Transverse colon (tissue), 4 donors: ENCODE results near the gene CERT1. TPM values are rescaled to one million over a fixed set of nuclear protein-coding genes. Genes with fewer than 3 reads are reported as not detected.

Experiments used
- DNase-seq: peaks from one replicate; pipeline ENCODE4 v3.0.0-alpha.2; 2019
- H3K27ac ChIP-seq, 4 donors: fragments of 200-600 bp; sonication (generic); 2 replicates each; pipeline ENCODE4 v1.5.1; 2016 to 2018; ENCODE audit warnings: inconsistent platforms in 4 of 4
- H3K27me3 ChIP-seq: fragments of 200-600 bp; sonication (generic); 2 replicates; pipeline ENCODE4 v1.5.1; 2017; ENCODE audit warnings: inconsistent platforms
- H3K36me3 ChIP-seq, 4 donors: fragments of 200-600 bp; sonication (generic); 2 replicates each; pipeline ENCODE4 v1.5.1; 2017 to 2019; ENCODE audit warnings: inconsistent platforms in 4 of 4
- H3K4me1 ChIP-seq, 4 donors: fragments of 200-600 bp; sonication (generic); 2 replicates each; pipeline ENCODE4 v1.5.1; 2017 to 2020; ENCODE audit warnings: inconsistent platforms in 4 of 4
- H3K4me3 ChIP-seq, 4 donors: fragments of 200-600 bp; sonication (generic); 1 replicate in 1 of 4; 2 replicates in 3 of 4; pipeline versions ENCODE4 v1.5.1 to v1.6.1; 2017 to 2019; ENCODE audit warnings: inconsistent platforms in 4 of 4
- H3K9me3 ChIP-seq, 2 donors: fragments of 200-600 bp; sonication (generic); 2 replicates each; pipeline ENCODE4 v1.5.1; 2017 to 2019; ENCODE audit warnings: inconsistent platforms in 2 of 2
- CTCF ChIP-seq, 5 experiments: fragments of 200-600 bp in 3 of 5; fragments of 450-650 bp in 2 of 5; sonication (generic) in 3 of 5; IDR thresholded peaks; 1 replicate in 2 of 5; 2 replicates in 3 of 5; pipeline ENCODE4 v1.5.1; 2016 to 2017; ENCODE audit warnings: antibody characterized with exemption in 5 of 5, inconsistent platforms in 3 of 5, mild to moderate bottlenecking in 2 of 5, moderate library complexity in 1 of 5
- EP300 ChIP-seq: sonication (generic); formaldehyde crosslinking; IDR thresholded peaks from one replicate; pipeline ENCODE4 v1.6.1; 2017; ENCODE audit warnings: antibody characterized with exemption, low read depth
- POLR2A ChIP-seq: fragments of 450-650 bp; IDR thresholded peaks from one replicate; pipeline ENCODE4 v1.6.1; 2016; ENCODE audit warnings: antibody characterized with exemption, mild to moderate bottlenecking, moderate library complexity
- POLR2AphosphoS5 ChIP-seq, 3 donors: sonication (generic); formaldehyde crosslinking; IDR thresholded peaks; one replicate each; pipeline ENCODE4 v1.6.1; 2016; ENCODE audit warnings: antibody characterized with exemption in 3 of 3
- WGBS, 2 donors: methylation state at CpG; one replicate each; pipeline ENCODE4 v1.1.5; 2018; ENCODE audit warnings: low coverage in 1 of 2; 5-methylcytosine and 5-hydroxymethylcytosine counted together
- in situ Hi-C, 4 donors: fragments of 200-750 bp; cut with MboI; loops; one replicate each; pipeline versions ENCODE4 v1.15.0 to v1.15.1; 2017; ENCODE audit warnings: low sequenced_read_pairs in 3 of 4, low pct_ligation_motif_present in 1 of 4, low pct_unique_long_range_greater_than_20kb in 1 of 4
- intact Hi-C: fragments of 100-400 bp; cut with DNase I; formaldehyde crosslinking; loops from one replicate; pipeline ENCODE4 v1.15.1; 2023; ENCODE audit warnings: low total_unique reads
- total RNA-seq, 4 donors: library from RNA; depleted of rRNA; stranded (reverse); fragments of >200 nt; gene quantifications; one replicate each; pipeline ENCODE4 v1.1.0, GENCODE V29; 2016

Gene CERT1
- total RNA-seq, 4 donors from 2014 or later, result 33.2 to 59.5 (median 39.4) TPM

DNA sequence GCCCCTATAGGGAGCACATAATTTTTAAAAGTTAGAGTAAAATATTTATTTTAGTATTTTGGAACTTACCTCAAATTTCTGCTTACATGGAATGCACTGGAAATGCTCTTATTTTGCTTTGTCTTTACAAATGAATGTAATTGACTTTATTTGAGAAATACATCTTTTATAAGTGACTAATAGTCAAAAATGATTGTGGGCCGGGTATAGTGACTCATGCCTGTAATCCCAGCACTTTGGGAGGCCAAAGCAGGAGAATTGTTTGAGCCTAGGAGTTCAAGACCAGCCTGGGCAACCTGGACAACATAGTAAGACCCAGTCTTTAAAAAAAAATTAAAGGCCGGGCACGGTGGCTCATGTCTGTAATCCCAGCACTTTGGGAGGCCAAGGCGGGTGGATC lies 168.6 kb downstream of the CERT1 start:
- Histone ChIP-seq H3K27me3 (no peaks in the 10 kb centered on the region), H3K4me1 (peaks cover 0 to 34% (median 9%) of the 10 kb centered on the region in 4 donors), H3K36me3 (peaks cover 0 to 41% (median 17%) of the 10 kb centered on the region in 4 donors), H3K4me3 (no peak overlapping the region), H3K9me3 (no peaks in the 10 kb centered on the region), H3K27ac (no peak overlapping the region)
- TF ChIP-seq POLR2A, result no peak
- no peak for TF ChIP-seq POLR2AphosphoS5 (IDR thresholded peaks at IDR 0.05)
- TF ChIP-seq CTCF (IDR thresholded peaks at IDR 0.05), result no peak
- TF ChIP-seq EP300, result no peak
- DNase-seq, result no peak
- intact Hi-C loops, result loop anchor here (10.0 kb wide), 1 partner anchor 1692 kb away; the partner anchor contains the start of gene AGGF1
- WGBS, 2 donors, result 93 to 100% methylated on average over 1 to 4 of the region's 4 CpGs
- in situ Hi-C loops, result loop anchor here in 2 of 4 donors (10.0 to 25.0 kb wide), 2 partner anchors 106 to 108 kb away; partner anchors contain the start of gene ANKRD31 (in 2 of the 2)

DNA sequence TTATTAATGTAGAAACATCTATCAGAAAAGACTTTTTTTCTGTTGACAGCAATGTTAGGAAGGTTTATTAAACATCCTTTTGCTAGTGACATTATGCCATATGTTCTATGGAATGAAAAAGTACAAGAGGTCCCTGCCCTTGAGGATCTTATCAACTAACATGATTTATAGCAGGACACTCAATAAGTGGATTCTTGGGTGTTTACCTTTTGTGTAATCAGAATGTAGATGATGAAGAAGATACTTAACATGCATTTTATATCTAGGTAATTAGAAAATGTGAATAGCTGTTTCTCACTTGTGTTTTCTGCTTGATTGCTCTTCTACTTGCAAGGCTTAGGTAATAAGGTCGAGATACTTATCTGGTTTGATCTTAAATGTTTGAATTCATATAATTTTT lies 169.5 kb downstream of the CERT1 start:
- WGBS, 2 donors, result 91 to 100% methylated on average over 1 of the region's 1 CpG
- no peak overlapping the region for H3K27ac ChIP-seq
- no peak for TF ChIP-seq CTCF (IDR thresholded peaks at IDR 0.05)
- no peak for TF ChIP-seq POLR2A
- no peak for TF ChIP-seq POLR2AphosphoS5 (IDR thresholded peaks at IDR 0.05)
- no peak for TF ChIP-seq EP300
- in situ Hi-C loops (loop anchor here in 2 of 4 donors (10.0 to 25.0 kb wide), 2 partner anchors 105 to 107 kb away; partner anchors contain the start of gene ANKRD31 (in 2 of the 2)), intact Hi-C loops (loop anchor here (10.0 kb wide), 1 partner anchor 1693 kb away; the partner anchor contains the start of gene AGGF1)
- H3K9me3 ChIP-seq, result no peaks in the 10 kb centered on the region
- H3K4me1 ChIP-seq, result peaks cover 0 to 34% (median 9%) of the 10 kb centered on the region in 4 donors
- peaks cover 0 to 32% (median 14%) of the 10 kb centered on the region in 4 donors for H3K36me3 ChIP-seq
- no peak overlapping the region for H3K4me3 ChIP-seq
- no peak for DNase-seq
- H3K27me3 ChIP-seq, result no peaks in the 10 kb centered on the region

GRCh38 chr5:75340714-75341478 lies 170.5 kb downstream of the CERT1 start:
- intact Hi-C loops, result loop anchor here (10.0 kb wide), 1 partner anchor 1694 kb away; the partner anchor contains the start of gene AGGF1
- Histone ChIP-seq H3K27ac (no peak overlapping the region), H3K4me1 (peaks cover 0 to 39% (median 10%) of the 10 kb centered on the region in 4 donors), H3K27me3 (no peaks in the 10 kb centered on the region), H3K4me3 (no peak overlapping the region), H3K9me3 (no peaks in the 10 kb centered on the region), H3K36me3 (peaks cover 0 to 21% (median 9%) of the 10 kb centered on the region in 4 donors)
- in situ Hi-C loops, result loop anchor here in 2 of 4 donors (10.0 to 25.0 kb wide), 2 partner anchors 104 to 106 kb away; partner anchors contain the start of gene ANKRD31 (in 2 of the 2)
- TF ChIP-seq POLR2A, result no peak
- no peak for TF ChIP-seq EP300
- TF ChIP-seq CTCF (IDR thresholded peaks at IDR 0.05), result no peak
- no peak for TF ChIP-seq POLR2AphosphoS5 (IDR thresholded peaks at IDR 0.05)
- no peak for DNase-seq
- 66 to 71% methylated on average over 3 of the region's 3 CpGs for WGBS, 2 donors

- Histone ChIP-seq H3K4me3 (peak overlapping the region in 2 of 4 donors; percentile 70 to 92), H3K27ac (peak overlapping the region in 3 of 4 donors; percentile 93 to 96 (median 93)), H3K4me1 (peaks cover 0 to 42% (median 12%) of the 10 kb centered on the region in 4 donors), H3K9me3 (no peaks in the 10 kb centered on the region), H3K27me3 (no peaks in the 10 kb centered on the region), H3K36me3 (no peaks in the 10 kb centered on the region)
- WGBS, 2 donors, result 66 to 77% methylated on average over 2 of the region's 2 CpGs
- intact Hi-C loops, result loop anchor here (10.0 kb wide), 1 partner anchor 104 kb away; the partner anchor contains the start of gene ANKRD31
- DNase-seq, result no peak
- in situ Hi-C loops, result loop anchor here in 1 of 4 donors (25.0 kb wide), 1 partner anchor 101 kb away; the partner anchor contains the start of gene ANKRD31
- TF ChIP-seq EP300, result no peak
- TF ChIP-seq POLR2A, result no peak
- no peak for TF ChIP-seq CTCF (IDR thresholded peaks at IDR 0.05)
- TF ChIP-seq POLR2AphosphoS5 (IDR thresholded peaks at IDR 0.05), result no peak
Observed at GRCh38 chr5:75338408-75338807, 173.0 kb downstream of the CERT1 start.
